GM18951 (cell line): Measurements from ENCODE around the gene ETV3.

Experiments used
- POLR2A ChIP-seq: IDR thresholded peaks from 4 replicates; pipeline ENCODE4 v1.6.1; 2011; ENCODE audit warnings: mild to moderate bottlenecking; ENCODE audit not compliant: insufficient read length, insufficient read depth; ENCODE audit errors: extremely low read depth
- in situ Hi-C: fragments of 300-500 bp; cut with MboI; formaldehyde crosslinking; loops from one replicate; pipeline ENCODE4 v1.12.0; 2022; ENCODE audit warnings: low sequenced_read_pairs, mixed read lengths, inconsistent platforms; ENCODE audit not compliant: unreplicated experiment

Gene ETV3

DNA sequence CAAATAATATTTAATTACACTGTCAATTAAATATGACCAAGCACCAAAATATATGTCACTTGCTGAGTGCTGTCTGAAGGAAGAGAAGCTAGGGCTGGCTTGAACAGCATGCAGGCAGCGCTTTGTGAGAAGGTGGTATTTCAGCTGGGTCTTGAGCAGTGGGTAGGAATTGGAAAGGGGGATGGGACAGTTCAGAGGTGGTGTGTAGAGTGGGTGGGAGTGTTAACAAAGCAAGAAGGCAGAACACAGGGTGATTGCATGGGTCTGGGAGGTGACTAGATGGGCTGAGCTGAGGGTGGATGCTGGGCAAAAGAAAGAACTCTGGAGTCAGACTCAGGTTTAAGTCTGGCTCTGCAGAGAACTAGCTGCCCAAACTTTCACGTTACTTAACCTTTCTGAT lies 14.3 kb upstream of the ETV3 start:
- TF ChIP-seq POLR2A = no peak
- in situ Hi-C loops = no loop called here

DNA sequence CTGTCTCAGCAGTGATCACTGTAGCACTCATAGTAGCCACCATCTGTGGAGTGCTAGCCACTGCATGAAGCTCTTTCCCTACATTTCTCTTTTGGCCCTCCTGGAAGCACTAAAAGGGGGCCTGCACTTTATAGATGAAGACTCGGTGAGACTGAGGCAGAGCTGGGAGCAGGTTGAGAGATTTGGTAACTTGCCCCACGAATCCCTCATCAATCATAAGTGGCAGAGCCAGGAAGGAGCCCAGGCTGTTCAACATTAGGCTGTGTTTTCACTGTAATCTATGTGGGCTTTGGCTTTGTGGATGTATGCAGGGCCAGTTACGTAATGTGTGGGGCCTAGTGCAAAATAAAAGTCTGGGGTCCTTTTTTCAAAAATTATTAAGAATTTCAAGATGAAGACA lies 13.3 kb upstream of the ETV3 start:
- in situ Hi-C loops = no loop called here

GRCh38 chr1:157151073-157151472 lies 12.9 kb upstream of the ETV3 start:
- in situ Hi-C loops = no loop called here
- no peak for TF ChIP-seq POLR2A

More for the DNA sequence above, 13.3 kb upstream of the ETV3 start:
- TF ChIP-seq POLR2A = no peak

DNA sequence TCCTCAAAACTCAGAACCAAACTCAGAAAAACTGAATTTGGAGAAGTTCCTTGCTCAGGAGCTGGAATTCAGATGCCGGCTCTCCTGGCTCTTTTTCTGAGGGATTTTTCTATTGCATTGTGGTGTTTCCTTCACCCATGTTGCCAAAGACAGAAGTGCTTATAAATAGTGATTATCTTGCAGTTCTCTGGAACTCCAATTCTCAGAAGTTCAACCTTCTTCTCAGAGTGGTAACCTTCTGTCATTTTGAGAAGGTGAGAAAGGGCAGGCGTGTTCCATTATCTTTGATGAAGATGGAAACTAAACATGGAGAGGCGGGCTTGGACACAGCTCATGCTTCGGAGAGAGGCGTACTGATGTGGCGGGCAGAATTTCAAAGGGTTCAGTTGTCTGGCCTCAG lies 12.4 kb upstream of the ETV3 start:
- in situ Hi-C loops = no loop called here
- TF ChIP-seq POLR2A = no peak

DNA sequence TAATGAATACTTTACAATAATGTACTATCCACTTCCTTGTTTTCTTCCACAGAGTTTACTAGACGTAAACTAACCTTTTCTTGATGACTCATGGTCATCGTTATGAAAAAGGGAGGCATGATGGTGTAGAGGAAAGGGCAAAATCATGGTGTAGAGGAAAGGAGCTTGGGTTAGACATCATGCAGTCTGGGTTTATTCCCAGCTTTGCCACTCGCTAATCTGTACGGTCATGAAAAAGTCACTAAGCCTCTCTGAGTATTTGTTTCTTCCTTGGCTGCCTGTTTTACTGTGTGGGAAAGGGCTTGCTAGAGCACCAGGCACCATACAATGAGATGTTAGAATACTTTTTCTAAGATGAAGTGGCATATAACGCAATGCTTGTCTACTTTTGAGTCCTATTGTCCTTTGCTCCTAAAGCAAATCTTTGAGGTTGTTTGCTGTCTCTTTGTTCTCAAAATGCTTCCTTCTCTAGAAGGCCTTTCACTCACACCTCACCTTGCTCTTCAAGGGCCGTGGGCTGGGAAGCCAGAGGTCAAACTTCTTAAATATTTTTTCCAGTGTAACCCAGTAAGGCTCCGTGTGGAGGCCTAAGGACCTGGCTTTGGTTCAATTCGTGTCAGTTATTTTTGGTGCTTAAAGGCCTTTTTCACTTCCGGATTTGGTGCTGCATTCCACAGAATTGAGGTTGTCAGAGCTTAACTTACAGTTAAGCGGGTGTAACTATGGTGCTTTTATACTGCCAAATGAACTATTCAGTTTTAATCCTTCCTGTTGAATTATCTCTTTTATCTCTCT lies 9.9 kb upstream of the ETV3 start:
- no peak for TF ChIP-seq POLR2A

DNA sequence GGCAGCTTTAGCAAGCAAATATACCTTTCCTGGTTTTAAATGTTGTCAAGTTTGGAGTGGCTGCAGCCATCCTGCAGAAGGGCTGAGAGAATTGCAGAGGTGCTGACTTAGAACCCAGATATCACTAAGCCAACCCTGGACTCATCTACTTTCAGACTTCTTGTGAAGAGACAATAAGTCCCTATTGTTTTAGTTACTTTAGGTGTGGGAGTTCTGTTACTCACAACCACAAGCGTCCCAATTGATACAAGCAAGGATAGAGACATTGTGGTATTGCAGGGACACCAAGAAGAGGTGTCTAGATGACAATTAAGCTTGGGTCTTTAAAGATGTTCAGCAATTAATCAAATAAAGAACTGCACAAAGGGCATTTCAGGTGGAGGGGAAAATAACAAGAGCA lies 8.8 kb upstream of the ETV3 start:
- no peak for TF ChIP-seq POLR2A
- in situ Hi-C loops = loop anchor here (5.0 kb wide), 1 partner anchor 50 kb away; the partner anchor contains the start of gene ETV3L

More for the DNA sequence above, 9.9 kb upstream of the ETV3 start:
- in situ Hi-C loops = loop anchor here (5.0 kb wide), 1 partner anchor 51 kb away; the partner anchor contains the start of gene ETV3L

DNA sequence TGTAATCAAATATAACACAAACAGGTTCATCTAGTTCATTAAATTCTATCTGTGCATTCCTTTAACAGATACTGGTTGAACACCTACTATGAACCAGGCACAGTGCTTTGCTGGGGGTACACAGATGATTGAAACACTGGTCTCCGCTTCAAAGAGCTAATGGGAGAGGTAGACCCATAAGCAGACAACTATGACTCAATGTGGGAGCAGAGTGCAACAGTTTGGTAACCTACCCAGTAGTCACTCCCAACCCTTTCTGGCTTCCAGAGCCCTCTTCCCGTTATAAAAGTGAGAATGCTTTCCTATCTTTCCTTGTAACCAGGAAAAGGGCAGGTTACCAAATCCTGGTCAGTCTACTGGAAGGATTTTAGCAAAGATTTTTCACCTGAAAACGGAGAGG lies 8.0 kb upstream of the ETV3 start:
- in situ Hi-C loops = loop anchor here (5.0 kb wide), 1 partner anchor 49 kb away; the partner anchor contains the start of gene ETV3L
- no peak for TF ChIP-seq POLR2A

GRCh38 chr1:157145076-157145475 lies 6.9 kb upstream of the ETV3 start:
- no peak for TF ChIP-seq POLR2A

GRCh38 chr1:157144509-157144908 lies 6.3 kb upstream of the ETV3 start:
- in situ Hi-C loops = no loop called here
- TF ChIP-seq POLR2A = no peak

More at GRCh38 chr1:157145076-157145475, 6.9 kb upstream of the ETV3 start:
- in situ Hi-C loops = loop anchor here (5.0 kb wide), 1 partner anchor 48 kb away; the partner anchor contains the start of gene ETV3L

- no peak for TF ChIP-seq POLR2A
- in situ Hi-C loops = no loop called here
These were observed 4.7 kb upstream of the ETV3 start for GRCh38 chr1:157142765-157143423.

DNA sequence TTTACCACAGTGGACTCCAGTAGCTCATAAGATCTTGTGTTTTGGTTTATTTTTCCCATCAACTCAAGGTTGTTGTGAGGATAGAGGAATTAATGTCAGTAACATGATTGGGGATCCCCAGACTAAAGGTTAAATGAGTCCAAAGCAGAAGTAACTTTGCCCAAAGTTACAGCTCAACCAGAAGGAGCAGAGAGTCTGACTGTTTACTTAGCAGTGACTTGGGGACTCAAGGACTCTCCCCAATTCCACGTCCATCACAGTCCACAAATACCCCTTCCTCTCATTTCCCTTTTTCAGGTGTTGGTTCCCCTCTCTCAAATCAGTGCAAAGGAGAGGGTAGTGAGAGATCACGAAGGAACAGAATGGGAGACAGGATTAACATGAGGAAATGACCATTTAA lies 4.0 kb upstream of the ETV3 start:
- in situ Hi-C loops = no loop called here
- TF ChIP-seq POLR2A = no peak

DNA sequence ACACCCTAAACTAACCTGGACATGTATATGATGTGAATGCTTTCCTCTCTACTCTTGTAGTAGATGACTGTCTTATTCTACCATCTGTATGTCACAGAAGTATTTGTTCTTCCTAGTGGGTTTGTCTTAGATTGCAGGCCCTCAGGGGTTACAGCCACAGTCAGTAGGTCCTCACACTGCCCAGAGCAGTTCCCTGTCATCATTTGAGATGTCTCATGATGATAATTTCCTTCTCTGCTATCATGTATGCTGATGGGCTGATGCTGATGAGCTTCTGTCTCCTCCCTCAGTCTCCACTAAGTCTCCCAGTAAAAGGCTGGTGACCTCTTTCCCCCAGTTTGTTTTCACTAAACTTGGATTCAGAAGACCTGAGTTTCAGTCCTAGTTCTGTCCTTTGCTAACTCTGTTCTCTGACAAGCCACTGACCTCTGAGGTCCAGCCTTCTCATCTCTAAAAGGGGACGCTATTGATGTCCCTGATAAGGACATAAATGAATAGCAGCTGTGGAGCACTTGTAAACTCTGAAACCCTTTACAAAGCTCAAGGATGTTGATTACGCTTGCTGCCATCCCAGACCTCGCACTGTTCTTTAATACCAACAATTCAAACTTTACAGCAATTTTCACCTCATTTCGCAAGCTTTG lies 3.1 kb upstream of the ETV3 start:
- no peak for TF ChIP-seq POLR2A
- in situ Hi-C loops = no loop called here

DNA sequence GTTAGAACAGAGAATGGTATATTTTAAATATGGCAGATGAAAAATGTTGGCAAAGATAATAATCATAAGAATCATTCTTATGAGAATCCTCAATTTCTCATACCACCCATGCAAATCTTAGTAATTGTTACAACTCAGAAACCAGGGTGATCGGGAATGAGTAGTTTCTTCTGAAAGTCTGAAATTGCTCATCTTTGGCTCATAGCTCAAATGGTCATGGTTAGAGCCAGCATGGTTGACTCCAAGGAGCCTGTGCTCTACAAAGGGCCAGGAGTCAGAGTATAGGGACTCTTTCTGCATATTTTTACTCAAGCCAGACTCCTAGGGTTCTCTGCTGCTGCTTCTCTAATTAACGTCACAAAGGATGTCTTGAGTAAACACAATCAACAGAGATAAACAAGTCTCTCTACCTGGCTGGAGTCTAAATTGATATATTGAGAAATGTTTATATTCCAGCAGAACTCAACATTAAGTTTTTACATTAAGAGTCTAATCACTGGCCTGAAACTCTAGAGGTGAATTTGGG lies 1.9 kb upstream of the ETV3 start:
- in situ Hi-C loops = no loop called here
- TF ChIP-seq POLR2A = no peak
